Endothelial cell (in vitro differentiated cells): Measurements from ENCODE around the gene NUDT14. TPM values are rescaled to one million over a fixed set of nuclear protein-coding genes. Genes with fewer than 3 reads are reported as not detected.
A peak's percentile ranks its signal among the peaks of the same experiment; 100 is the strongest.

ENCODE experiments used
- DNase-seq: peaks from one replicate; pipeline ENCODE4 v3.0.0; 2021; ENCODE audit warnings: low spot score
- H3K27ac Mint-ChIP-seq: one replicate; pipeline ENCODE4 v1.8.0; 2021; ENCODE audit warnings: mixed read lengths, inconsistent platforms; ENCODE audit not compliant: unreplicated experiment
- H3K27me3 Mint-ChIP-seq: one replicate; pipeline ENCODE4 v1.8.0; 2021; ENCODE audit warnings: mild to moderate bottlenecking, moderate library complexity, mixed read lengths, inconsistent platforms; ENCODE audit not compliant: unreplicated experiment
- H3K36me3 Mint-ChIP-seq: one replicate; pipeline ENCODE4 v1.8.0; 2021; ENCODE audit warnings: mild to moderate bottlenecking, low read depth, mixed read lengths, inconsistent platforms; ENCODE audit not compliant: unreplicated experiment
- H3K4me1 Mint-ChIP-seq: one replicate; pipeline ENCODE4 v1.8.0; 2021; ENCODE audit warnings: mild to moderate bottlenecking, mixed read lengths, inconsistent platforms; ENCODE audit not compliant: unreplicated experiment
- H3K4me3 Mint-ChIP-seq: one replicate; pipeline ENCODE4 v1.8.0; 2021; ENCODE audit warnings: mild to moderate bottlenecking, mixed read lengths, inconsistent platforms; ENCODE audit not compliant: unreplicated experiment
- H3K9me3 Mint-ChIP-seq: one replicate; pipeline ENCODE4 v1.8.0; 2021; ENCODE audit warnings: mixed read lengths, inconsistent platforms; ENCODE audit not compliant: unreplicated experiment
- total RNA-seq: library from RNA; stranded (reverse); fragmentation: NEBNext Ultra II Directional; extraction: Animal tissue kit (Norgen Biotek cat#: 25700); gene quantifications from one replicate; pipeline ENCODE4 v1.2.1, GENCODE V29; 2021; ENCODE audit not compliant: unreplicated experiment
- TF ChIP-seq, protein P1 (sequence below): fragments of 200-600 bp; sonication (generic); IDR thresholded peaks from one replicate; pipeline ENCODE4 v1.5.0; 2021; ENCODE audit warnings: antibody characterized with exemption; ENCODE audit not compliant: unreplicated experiment

NUDT14 gene
- total RNA-seq, 1 donor from 2014 or later, result 135 TPM

DNA sequence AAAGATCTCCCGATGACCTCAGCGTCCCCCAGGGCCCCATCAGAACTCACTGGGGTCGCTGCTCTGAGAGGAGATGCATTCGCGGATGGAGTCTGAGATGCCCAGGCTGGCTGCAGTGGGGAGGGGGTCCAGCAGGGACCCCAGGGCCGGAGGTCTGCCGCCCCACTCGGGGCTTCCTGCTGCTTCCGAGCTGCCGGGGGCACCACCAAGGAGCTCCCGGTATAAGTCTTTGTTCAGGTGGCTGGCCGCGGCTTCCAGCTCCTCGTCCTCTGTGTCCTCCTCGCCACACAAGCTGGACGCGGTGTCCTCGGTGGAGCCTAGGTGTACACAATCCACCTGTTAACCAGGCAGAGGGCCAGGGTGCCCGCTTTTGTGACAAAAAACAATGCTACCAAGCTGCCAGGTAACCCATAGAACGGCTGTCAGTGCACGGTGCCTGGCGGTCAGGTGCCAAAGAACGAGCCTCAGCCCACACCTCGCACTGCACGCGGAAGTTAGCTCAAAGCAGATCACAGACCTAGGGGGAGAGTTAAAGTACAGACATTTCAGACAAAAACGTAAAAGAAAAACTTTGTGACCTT is 40.6 kb upstream of the NUDT14 start:
- no peaks in the 10 kb centered on the region for H3K9me3 Mint-ChIP-seq
- peaks cover 33% of the 10 kb centered on the region for H3K36me3 Mint-ChIP-seq
- DNase-seq, result no peak
- peaks cover 3% of the 10 kb centered on the region for H3K4me1 Mint-ChIP-seq
- TF ChIP-seq, protein P1, sequence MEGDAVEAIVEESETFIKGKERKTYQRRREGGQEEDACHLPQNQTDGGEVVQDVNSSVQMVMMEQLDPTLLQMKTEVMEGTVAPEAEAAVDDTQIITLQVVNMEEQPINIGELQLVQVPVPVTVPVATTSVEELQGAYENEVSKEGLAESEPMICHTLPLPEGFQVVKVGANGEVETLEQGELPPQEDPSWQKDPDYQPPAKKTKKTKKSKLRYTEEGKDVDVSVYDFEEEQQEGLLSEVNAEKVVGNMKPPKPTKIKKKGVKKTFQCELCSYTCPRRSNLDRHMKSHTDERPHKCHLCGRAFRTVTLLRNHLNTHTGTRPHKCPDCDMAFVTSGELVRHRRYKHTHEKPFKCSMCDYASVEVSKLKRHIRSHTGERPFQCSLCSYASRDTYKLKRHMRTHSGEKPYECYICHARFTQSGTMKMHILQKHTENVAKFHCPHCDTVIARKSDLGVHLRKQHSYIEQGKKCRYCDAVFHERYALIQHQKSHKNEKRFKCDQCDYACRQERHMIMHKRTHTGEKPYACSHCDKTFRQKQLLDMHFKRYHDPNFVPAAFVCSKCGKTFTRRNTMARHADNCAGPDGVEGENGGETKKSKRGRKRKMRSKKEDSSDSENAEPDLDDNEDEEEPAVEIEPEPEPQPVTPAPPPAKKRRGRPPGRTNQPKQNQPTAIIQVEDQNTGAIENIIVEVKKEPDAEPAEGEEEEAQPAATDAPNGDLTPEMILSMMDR, result no peak
- H3K27ac Mint-ChIP-seq, result no peak overlapping the region
- peak overlapping the region; percentile 2 for H3K4me3 Mint-ChIP-seq
- H3K27me3 Mint-ChIP-seq, result peaks cover 20% of the 10 kb centered on the region

DNA sequence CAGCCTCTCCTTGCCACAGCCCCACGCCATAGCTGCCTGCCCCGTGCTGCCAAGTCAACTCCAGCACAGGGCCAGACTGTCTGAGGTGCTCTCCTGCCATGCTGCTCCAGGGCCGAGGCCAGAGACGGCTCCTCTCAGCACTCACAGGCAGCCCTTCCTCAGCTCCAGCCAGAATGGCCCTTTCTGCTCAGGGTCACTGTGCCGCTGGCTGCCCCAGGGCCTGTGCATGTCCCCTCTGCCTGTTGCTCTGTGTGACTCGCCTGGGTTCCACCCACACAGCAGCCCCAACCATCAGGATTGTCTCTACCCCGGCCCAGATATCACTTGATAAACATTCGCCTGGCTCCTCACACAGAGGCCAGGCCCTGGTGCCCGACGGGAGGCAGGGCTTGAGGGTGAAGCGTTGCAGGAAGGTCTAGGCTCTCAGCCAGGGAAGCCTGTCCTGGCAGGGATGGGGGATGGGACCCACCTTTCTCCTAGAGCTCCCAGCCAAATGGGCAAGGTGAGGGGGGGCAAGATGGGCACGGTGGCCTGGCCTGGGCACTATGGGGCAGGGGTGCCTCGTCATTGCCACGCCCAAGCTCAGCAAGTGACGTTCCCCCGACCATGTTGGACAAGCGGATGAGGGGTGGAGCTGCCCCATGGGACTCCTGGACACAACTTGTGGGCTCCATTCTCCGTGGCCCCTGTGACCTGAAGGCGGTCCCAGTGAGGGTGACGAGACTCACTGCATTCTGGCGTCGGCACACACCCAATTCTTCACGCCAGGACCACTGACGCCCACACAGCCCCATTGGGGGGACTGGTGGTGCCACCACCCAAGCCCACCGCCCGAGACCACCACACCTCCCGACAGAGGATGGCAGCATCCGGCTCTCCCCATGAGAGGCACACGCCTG is 39.8 kb upstream of the NUDT14 start:
- Mint-ChIP-seq H3K36me3 (peaks cover 34% of the 10 kb centered on the region), H3K27ac (no peak overlapping the region), H3K4me1 (peaks cover 3% of the 10 kb centered on the region), H3K27me3 (peaks cover 20% of the 10 kb centered on the region), H3K9me3 (no peaks in the 10 kb centered on the region), H3K4me3 (no peak overlapping the region)
- DNase-seq, result no peak
- TF ChIP-seq, protein P1, result no peak

DNA sequence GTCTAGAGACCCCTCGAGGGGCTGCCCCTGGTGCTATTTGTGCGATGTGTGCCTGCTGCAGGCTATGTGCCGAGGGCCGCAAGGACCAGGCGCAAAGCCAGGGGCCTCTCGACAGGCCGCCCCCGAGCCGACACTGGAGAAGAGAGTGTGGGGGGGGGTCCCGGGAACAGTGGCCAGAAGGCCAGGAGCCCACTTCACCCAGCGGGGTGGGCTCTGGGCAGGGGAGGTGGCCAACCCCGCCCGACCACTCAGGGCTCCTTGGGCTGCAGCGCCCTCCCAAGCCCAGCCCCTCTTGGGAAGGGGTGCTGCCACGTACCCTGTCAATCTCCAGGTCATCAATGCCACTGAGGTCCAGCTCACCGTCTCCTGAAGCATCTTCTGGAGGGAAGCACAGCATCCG is 38.6 kb upstream of the NUDT14 start:
- TF ChIP-seq, protein P1, result no peak
- no peak for DNase-seq
- H3K9me3 Mint-ChIP-seq, result no peaks in the 10 kb centered on the region
- H3K4me1 Mint-ChIP-seq, result peaks cover 3% of the 10 kb centered on the region
- no peak overlapping the region for H3K27ac Mint-ChIP-seq
- H3K4me3 Mint-ChIP-seq, result no peak overlapping the region
- peaks cover 21% of the 10 kb centered on the region for H3K27me3 Mint-ChIP-seq
- peaks cover 38% of the 10 kb centered on the region for H3K36me3 Mint-ChIP-seq

DNA sequence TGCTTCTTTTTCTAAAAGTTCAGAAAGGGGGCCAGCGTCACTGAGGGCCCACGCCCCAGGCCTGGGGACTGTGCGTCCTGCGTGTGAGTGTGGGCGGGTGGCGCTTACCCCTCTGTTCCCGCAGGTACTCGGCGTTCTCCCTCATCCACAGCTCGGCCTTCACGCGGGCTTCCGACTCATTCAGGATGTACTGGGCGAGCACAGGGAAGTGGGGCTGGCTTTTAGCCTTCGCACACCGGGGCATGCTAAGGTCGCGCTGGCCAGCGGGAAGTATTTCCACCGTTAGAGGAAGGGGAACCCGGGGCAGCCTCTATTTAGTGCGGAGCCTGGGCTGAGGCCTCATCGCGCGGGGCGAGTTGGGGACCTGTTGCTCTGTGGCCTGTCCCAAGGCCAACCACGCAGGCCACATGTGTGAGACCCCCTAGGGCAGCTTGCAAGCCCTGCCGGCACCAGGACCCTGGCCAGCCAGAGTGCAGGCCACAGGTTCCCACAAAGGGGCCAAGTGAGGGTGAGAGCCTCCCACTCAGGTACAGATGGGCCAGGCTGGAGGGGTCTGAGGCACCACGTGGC is 38.0 kb upstream of the NUDT14 start:
- Mint-ChIP-seq H3K36me3 (peaks cover 38% of the 10 kb centered on the region), H3K4me3 (no peak overlapping the region), H3K27me3 (peaks cover 20% of the 10 kb centered on the region), H3K27ac (no peak overlapping the region), H3K4me1 (peaks cover 3% of the 10 kb centered on the region), H3K9me3 (no peaks in the 10 kb centered on the region)
- DNase-seq, result no peak
- TF ChIP-seq, protein P1, result no peak
